ENCODE results near the gene FUZ. TPM values are rescaled to one million over a fixed set of nuclear protein-coding genes. Genes with fewer than 3 reads are reported as not detected.

Gene FUZ
- polyA plus RNA-seq, 4 donors, result 4.1 to 21.0 (median 10.0) TPM

DNA sequence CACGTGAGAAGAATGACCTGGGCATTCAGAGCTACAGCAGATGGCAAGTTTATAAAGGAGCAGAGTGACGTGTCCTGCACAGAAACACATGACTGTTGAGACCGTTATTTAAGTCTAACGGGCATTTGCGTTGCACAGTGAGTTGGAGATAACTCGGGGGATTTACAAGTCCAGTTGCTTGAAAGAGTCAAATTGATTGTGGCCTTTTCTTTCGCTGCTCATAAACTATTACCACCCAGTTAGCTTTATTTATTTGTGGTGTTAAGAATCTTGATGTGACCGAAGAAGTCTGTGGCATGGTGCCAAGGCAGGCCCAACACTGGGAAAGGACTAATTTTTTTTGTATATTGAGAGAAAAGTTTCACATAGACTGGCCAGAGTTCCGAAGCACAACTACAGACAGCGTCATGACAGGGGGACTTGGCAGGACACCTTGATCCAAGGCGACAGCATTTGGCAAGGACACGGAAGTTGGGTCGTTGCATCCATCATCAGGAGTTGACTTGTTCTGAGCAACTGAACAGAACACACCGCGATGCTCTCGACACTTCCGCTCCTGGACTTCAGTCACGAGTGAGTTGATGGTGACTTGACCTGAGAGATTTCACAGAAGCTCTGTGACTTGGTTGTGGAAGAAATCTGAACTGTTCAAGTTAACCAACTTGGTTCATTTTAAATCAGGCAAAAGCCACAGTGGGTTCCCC is 25.9 kb upstream of the FUZ start:
- Histone ChIP-seq H3K36me3 (ENCODE audit: control insufficient read depth in 3 of 3, insufficient read depth in 2 of 3, low read depth in 1 of 3, low read length in 3 of 3) (peaks cover 14 to 72% (median 21%) of the 10 kb centered on the region in 3 donors), H3K27me3 (ENCODE audit: control insufficient read depth in 3 of 3, insufficient read depth in 3 of 3, low read length in 3 of 3) (no peaks in the 10 kb centered on the region)
- FAIRE-seq, result no peak

DNA sequence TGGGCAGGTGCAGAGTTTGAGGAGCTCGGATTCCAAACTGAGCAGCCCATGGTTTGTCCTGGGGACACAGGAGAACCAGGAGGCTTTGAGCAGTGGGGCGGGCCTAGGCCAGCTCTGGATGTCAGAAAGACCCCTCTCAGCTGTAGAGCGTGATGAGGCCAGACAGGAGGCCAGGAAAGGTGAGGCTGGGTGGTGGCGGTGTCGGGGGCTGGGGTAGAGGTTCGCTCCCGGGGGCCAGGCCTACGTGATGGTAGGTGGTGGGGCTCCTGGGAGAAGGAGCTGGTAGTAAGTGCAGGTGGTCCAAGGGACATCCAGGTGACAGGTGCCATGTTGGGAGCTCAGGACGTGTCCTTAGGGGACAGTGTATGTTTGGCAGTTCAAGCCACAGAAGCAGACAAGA is 24.3 kb upstream of the FUZ start:
- FAIRE-seq (no peak), DNase-seq (no peak)
- no peaks in the 10 kb centered on the region for H3K9me3 ChIP-seq (ENCODE audit: control insufficient read depth in 2 of 2, insufficient read depth in 1 of 2, low read depth in 1 of 2, low read length in 1 of 2)
- H3K27me3 ChIP-seq (ENCODE audit: control insufficient read depth in 3 of 3, insufficient read depth in 3 of 3, low read length in 3 of 3), result no peaks in the 10 kb centered on the region
- no peak overlapping the region for H3K27ac ChIP-seq (ENCODE audit: low read depth in 1 of 3, low read length in 2 of 3)
- H3K4me3 ChIP-seq (ENCODE audit: low read depth in 1 of 3, low read length in 3 of 3), result no peak overlapping the region
- WGBS, 3 donors, result 94 to 99% (median 97%) methylated on average over 9 of the region's 9 CpGs
- H3K36me3 ChIP-seq (ENCODE audit: control insufficient read depth in 3 of 3, insufficient read depth in 2 of 3, low read depth in 1 of 3, low read length in 3 of 3), result peaks cover 16 to 88% (median 27%) of the 10 kb centered on the region in 3 donors
- H3K4me1 ChIP-seq (ENCODE audit: control insufficient read depth in 3 of 3, insufficient read depth in 2 of 3, low read depth in 1 of 3, low read length in 2 of 3), result no peaks in the 10 kb centered on the region

More for the DNA sequence above, 25.9 kb upstream of the FUZ start:
- no peak for DNase-seq
- Histone ChIP-seq H3K27ac (ENCODE audit: low read depth in 1 of 3, low read length in 2 of 3) (no peak overlapping the region), H3K4me3 (ENCODE audit: low read depth in 1 of 3, low read length in 3 of 3) (no peak overlapping the region), H3K4me1 (ENCODE audit: control insufficient read depth in 3 of 3, insufficient read depth in 2 of 3, low read depth in 1 of 3, low read length in 2 of 3) (no peaks in the 10 kb centered on the region), H3K9me3 (ENCODE audit: control insufficient read depth in 2 of 2, insufficient read depth in 1 of 2, low read depth in 1 of 2, low read length in 1 of 2) (no peaks in the 10 kb centered on the region)
- 82 to 95% (median 88%) methylated on average over 18 of the region's 18 CpGs for WGBS, 3 donors

DNA sequence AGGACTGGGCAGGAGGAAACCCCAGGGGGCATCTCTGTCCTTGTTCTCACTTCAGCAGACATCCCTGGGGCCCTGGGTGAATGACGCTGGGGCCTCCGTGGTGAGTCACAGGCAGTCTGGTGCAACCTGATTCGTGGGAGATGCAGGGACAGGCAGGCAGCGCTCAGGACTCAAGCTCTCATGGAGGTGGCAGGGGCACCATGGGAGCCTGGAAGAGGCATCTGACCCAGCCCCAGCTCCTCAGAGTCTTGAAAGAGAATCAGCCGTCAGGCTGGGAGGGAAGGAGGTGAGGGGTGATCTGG is 23.9 kb upstream of the FUZ start:
- no peak overlapping the region for H3K4me3 ChIP-seq (ENCODE audit: low read depth in 1 of 3, low read length in 3 of 3)
- DNase-seq (no peak), FAIRE-seq (no peak)
- H3K27me3 ChIP-seq (ENCODE audit: control insufficient read depth in 3 of 3, insufficient read depth in 3 of 3, low read length in 3 of 3), result no peaks in the 10 kb centered on the region
- 93 to 97% (median 93%) methylated on average over 5 of the region's 5 CpGs for WGBS, 3 donors
- no peak overlapping the region for H3K27ac ChIP-seq (ENCODE audit: low read depth in 1 of 3, low read length in 2 of 3)
- no peaks in the 10 kb centered on the region for H3K4me1 ChIP-seq (ENCODE audit: control insufficient read depth in 3 of 3, insufficient read depth in 2 of 3, low read depth in 1 of 3, low read length in 2 of 3)
- peaks cover 19 to 91% (median 27%) of the 10 kb centered on the region in 3 donors for H3K36me3 ChIP-seq (ENCODE audit: control insufficient read depth in 3 of 3, insufficient read depth in 2 of 3, low read depth in 1 of 3, low read length in 3 of 3)
- no peaks in the 10 kb centered on the region for H3K9me3 ChIP-seq (ENCODE audit: control insufficient read depth in 2 of 2, insufficient read depth in 1 of 2, low read depth in 1 of 2, low read length in 1 of 2)

DNA sequence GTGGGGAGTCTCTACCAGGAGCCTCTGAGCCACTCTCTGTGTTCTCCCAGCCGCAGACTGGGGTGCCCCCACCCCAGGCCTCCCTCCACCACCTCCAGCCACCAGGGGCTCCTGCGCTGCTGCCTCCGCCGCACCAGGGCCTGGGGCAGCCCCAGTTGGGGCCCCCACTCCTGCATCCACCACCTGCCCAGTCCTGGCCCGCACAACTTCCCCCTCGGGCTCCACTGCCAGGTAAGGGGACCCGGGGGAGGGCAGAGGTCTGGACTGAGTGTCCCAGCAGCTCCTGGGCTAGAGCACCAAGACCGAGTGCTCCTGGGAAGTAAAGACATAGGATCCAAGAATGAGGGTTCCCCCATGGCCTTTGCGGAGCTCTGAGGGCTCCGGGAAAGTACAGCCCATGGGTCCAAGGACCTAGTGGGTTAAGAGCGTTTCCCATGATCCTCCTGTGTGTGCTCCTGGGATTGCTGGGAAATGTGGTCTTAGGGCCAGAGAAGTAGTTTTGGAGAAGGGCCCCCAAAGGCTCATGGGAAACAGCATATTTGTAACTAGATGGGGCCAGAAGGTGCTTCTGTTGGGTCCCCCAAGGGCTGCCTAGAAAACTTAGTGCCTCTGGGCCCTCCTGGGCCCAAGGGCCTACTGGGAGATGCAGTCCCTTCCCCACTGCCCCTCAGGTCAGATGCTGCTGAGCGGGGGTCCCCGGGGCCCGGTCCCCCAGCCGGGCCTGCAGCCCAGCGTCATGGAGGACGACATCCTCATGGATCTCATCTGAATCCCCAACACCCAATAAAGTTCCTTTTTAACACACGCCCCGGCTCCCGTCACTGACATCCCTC is 23.3 kb upstream of the FUZ start:
- DNase-seq (no peak), FAIRE-seq (no peak)
- H3K4me3 ChIP-seq (ENCODE audit: low read depth in 1 of 3, low read length in 3 of 3), result no peak overlapping the region
- H3K36me3 ChIP-seq (ENCODE audit: control insufficient read depth in 3 of 3, insufficient read depth in 2 of 3, low read depth in 1 of 3, low read length in 3 of 3), result peaks cover 23 to 93% (median 27%) of the 10 kb centered on the region in 3 donors
- no peaks in the 10 kb centered on the region for H3K9me3 ChIP-seq (ENCODE audit: control insufficient read depth in 2 of 2, insufficient read depth in 1 of 2, low read depth in 1 of 2, low read length in 1 of 2)
- H3K27ac ChIP-seq (ENCODE audit: low read depth in 1 of 3, low read length in 2 of 3), result no peak overlapping the region
- WGBS, 3 donors, result 96 to 98% (median 98%) methylated on average over 20 of the region's 20 CpGs
- H3K4me1 ChIP-seq (ENCODE audit: control insufficient read depth in 3 of 3, insufficient read depth in 2 of 3, low read depth in 1 of 3, low read length in 2 of 3), result no peaks in the 10 kb centered on the region
- no peaks in the 10 kb centered on the region for H3K27me3 ChIP-seq (ENCODE audit: control insufficient read depth in 3 of 3, insufficient read depth in 3 of 3, low read length in 3 of 3)

DNA sequence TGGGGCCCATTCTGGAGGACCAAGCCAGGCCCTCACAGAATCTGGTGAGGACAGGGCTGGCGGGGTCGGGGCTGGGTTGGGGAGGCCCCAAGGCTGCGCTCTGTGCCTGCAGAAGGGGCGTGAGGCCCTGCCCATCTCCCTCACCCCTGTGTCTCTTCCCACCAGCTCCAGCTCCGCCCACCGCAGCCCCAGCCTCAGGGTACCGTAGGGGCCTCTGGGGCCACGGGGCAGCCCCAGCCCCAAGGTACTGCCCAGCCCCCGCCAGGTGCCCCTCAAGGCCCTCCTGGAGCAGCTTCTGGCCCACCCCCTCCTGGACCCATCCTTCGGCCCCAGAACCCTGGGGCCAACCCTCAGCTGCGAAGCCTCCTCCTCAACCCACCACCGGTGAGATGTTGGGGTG is 22.5 kb upstream of the FUZ start:
- Histone ChIP-seq H3K36me3 (ENCODE audit: control insufficient read depth in 3 of 3, insufficient read depth in 2 of 3, low read depth in 1 of 3, low read length in 3 of 3) (peaks cover 28 to 94% (median 30%) of the 10 kb centered on the region in 3 donors), H3K27ac (ENCODE audit: low read depth in 1 of 3, low read length in 2 of 3) (no peak overlapping the region), H3K9me3 (ENCODE audit: control insufficient read depth in 2 of 2, insufficient read depth in 1 of 2, low read depth in 1 of 2, low read length in 1 of 2) (no peaks in the 10 kb centered on the region), H3K4me3 (ENCODE audit: low read depth in 1 of 3, low read length in 3 of 3) (no peak overlapping the region), H3K4me1 (ENCODE audit: control insufficient read depth in 3 of 3, insufficient read depth in 2 of 3, low read depth in 1 of 3, low read length in 2 of 3) (no peaks in the 10 kb centered on the region), H3K27me3 (ENCODE audit: control insufficient read depth in 3 of 3, insufficient read depth in 3 of 3, low read length in 3 of 3) (no peaks in the 10 kb centered on the region)
- FAIRE-seq (no peak), DNase-seq (no peak)
- WGBS, 3 donors, result 92 to 98% (median 96%) methylated on average over 7 to 12 of the region's 12 CpGs

DNA sequence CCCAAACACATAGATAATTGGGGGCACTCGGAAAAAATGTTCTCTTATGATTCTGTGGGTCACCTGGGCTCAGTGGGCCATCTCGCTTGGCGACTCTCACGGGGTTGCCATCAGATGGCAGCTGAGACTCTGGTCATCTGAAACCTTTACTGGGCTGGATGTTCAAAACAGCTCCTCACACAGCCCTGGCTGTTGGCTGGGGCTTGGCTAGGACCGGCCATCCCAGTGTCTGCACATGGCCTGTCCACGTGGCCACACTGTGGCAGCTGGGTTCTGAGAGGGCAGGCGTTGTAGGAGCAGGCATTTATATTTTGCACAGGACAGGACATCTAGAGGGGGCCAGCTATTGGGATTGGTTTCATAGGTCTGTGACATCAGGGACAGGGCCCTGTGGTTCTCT is 20.5 kb upstream of the FUZ start:
- no peak for DNase-seq
- Histone ChIP-seq H3K4me1 (ENCODE audit: control insufficient read depth in 3 of 3, insufficient read depth in 2 of 3, low read depth in 1 of 3, low read length in 2 of 3) (no peaks in the 10 kb centered on the region), H3K27me3 (ENCODE audit: control insufficient read depth in 3 of 3, insufficient read depth in 3 of 3, low read length in 3 of 3) (no peaks in the 10 kb centered on the region), H3K4me3 (ENCODE audit: low read depth in 1 of 3, low read length in 3 of 3) (no peak overlapping the region), H3K9me3 (ENCODE audit: control insufficient read depth in 2 of 2, insufficient read depth in 1 of 2, low read depth in 1 of 2, low read length in 1 of 2) (no peaks in the 10 kb centered on the region), H3K36me3 (ENCODE audit: control insufficient read depth in 3 of 3, insufficient read depth in 2 of 3, low read depth in 1 of 3, low read length in 3 of 3) (peaks cover 28 to 99% (median 32%) of the 10 kb centered on the region in 3 donors), H3K27ac (ENCODE audit: low read depth in 1 of 3, low read length in 2 of 3) (no peak overlapping the region)
- no peak for FAIRE-seq
- WGBS, 3 donors, result 94 to 96% (median 95%) methylated on average over 7 of the region's 7 CpGs

DNA sequence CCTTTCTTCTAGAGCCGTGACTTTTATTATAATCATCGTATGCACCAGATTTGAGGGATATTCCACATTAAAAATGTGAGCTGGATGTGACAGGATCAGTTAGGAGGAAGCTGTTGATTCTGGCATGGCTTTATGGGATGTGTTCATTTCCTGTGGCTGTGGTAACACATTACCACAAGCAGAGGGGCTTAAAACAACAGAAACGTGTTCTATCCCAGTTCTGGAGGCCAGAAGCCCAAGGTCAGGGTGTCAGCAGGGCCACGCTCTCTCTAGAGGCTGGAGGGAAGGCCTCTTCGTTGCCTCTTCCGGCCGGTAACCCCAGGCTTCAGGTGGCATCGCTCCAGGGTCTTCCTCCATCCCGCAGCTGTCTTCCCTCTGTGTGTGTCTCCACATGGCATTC is 19.5 kb upstream of the FUZ start:
- no peak for DNase-seq
- no peak overlapping the region for H3K27ac ChIP-seq (ENCODE audit: low read depth in 1 of 3, low read length in 2 of 3)
- H3K36me3 ChIP-seq (ENCODE audit: control insufficient read depth in 3 of 3, insufficient read depth in 2 of 3, low read depth in 1 of 3, low read length in 3 of 3), result peaks cover 28 to 99% (median 31%) of the 10 kb centered on the region in 3 donors
- WGBS, 3 donors, result 77 to 88% (median 87%) methylated on average over 9 of the region's 9 CpGs
- no peak for FAIRE-seq
- H3K4me1 ChIP-seq (ENCODE audit: control insufficient read depth in 3 of 3, insufficient read depth in 2 of 3, low read depth in 1 of 3, low read length in 2 of 3), result no peaks in the 10 kb centered on the region
- H3K27me3 ChIP-seq (ENCODE audit: control insufficient read depth in 3 of 3, insufficient read depth in 3 of 3, low read length in 3 of 3), result no peaks in the 10 kb centered on the region
- H3K4me3 ChIP-seq (ENCODE audit: low read depth in 1 of 3, low read length in 3 of 3), result no peak overlapping the region
- no peaks in the 10 kb centered on the region for H3K9me3 ChIP-seq (ENCODE audit: control insufficient read depth in 2 of 2, insufficient read depth in 1 of 2, low read depth in 1 of 2, low read length in 1 of 2)

DNA sequence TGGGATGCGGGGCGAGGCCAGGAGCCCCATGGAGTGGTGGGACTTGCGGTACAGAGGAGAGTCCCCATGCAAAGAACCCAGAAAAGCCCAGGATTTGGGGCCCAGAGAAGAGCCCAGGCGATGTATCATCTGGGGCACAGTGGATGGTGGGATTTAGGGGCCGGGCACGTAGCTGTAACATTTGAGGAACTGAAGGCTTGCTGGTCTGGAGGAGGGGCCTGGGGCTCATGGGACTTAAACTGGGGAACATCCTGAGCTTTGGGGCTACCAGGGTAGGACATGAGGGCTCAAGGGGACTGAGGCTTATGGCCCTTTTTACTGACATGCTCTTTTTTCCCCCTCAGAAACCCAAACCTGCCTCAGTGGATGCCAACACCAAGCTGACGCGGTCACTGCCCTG is 18.5 kb upstream of the FUZ start:
- H3K27ac ChIP-seq (ENCODE audit: low read depth in 1 of 3, low read length in 2 of 3), result no peak overlapping the region
- H3K36me3 ChIP-seq (ENCODE audit: control insufficient read depth in 3 of 3, insufficient read depth in 2 of 3, low read depth in 1 of 3, low read length in 3 of 3), result peaks cover 28 to 99% (median 31%) of the 10 kb centered on the region in 3 donors
- H3K27me3 ChIP-seq (ENCODE audit: control insufficient read depth in 3 of 3, insufficient read depth in 3 of 3, low read length in 3 of 3), result no peaks in the 10 kb centered on the region
- H3K4me1 ChIP-seq (ENCODE audit: control insufficient read depth in 3 of 3, insufficient read depth in 2 of 3, low read depth in 1 of 3, low read length in 2 of 3), result no peaks in the 10 kb centered on the region
- no peaks in the 10 kb centered on the region for H3K9me3 ChIP-seq (ENCODE audit: control insufficient read depth in 2 of 2, insufficient read depth in 1 of 2, low read depth in 1 of 2, low read length in 1 of 2)
- no peak for FAIRE-seq
- no peak for DNase-seq
- WGBS, 3 donors, result 94 to 98% (median 96%) methylated on average over 8 of the region's 8 CpGs
- no peak overlapping the region for H3K4me3 ChIP-seq (ENCODE audit: low read depth in 1 of 3, low read length in 3 of 3)

All from small intestine (tissue), 7 donors.